HepG2 (cell line): ENCODE measurements around the gene OGA. TPM values are rescaled to one million over a fixed set of nuclear protein-coding genes. Genes with fewer than 3 reads are reported as not detected.

ENCODE experiments used
- CC2D1A ChIP-seq: sonication (generic); formaldehyde crosslinking; IDR thresholded peaks from 2 replicates; pipeline ENCODE4 v1.8.1; 2023; ENCODE audit warnings: mild to moderate bottlenecking, missing genetic modification reagents
- CCAR2 ChIP-seq: fragments of 200-400 bp; formaldehyde crosslinking; optimal IDR thresholded peaks from 2 replicates; pipeline ENCODE3; 2018; ENCODE audit warnings: low read depth, mild to moderate bottlenecking, low read length, moderate library complexity
- CEBPG ChIP-seq: IDR thresholded peaks from 2 replicates; pipeline ENCODE4 v1.6.1; 2016
- FOXP4 ChIP-seq: sonication (generic); formaldehyde crosslinking; IDR thresholded peaks from 2 replicates; pipeline ENCODE4 v1.4.0; 2020; ENCODE audit warnings: missing genetic modification reagents
- HNRNPLL ChIP-seq: fragments of 200-400 bp; formaldehyde crosslinking; IDR thresholded peaks from 2 replicates; pipeline ENCODE4 v1.6.1; 2017; ENCODE audit warnings: mild to moderate bottlenecking, low read depth, low read length; ENCODE audit not compliant: poor library complexity, severe bottlenecking
- JUND ChIP-seq: sonication (generic); formaldehyde crosslinking; IDR thresholded peaks from 2 replicates; pipeline ENCODE4 v1.8.0; 2022; ENCODE audit warnings: mild to moderate bottlenecking, missing genetic modification reagents
- KLF12 ChIP-seq: sonication (generic); formaldehyde crosslinking; IDR thresholded peaks from 2 replicates; pipeline ENCODE4 v1.4.0; 2020; ENCODE audit warnings: missing genetic modification reagents, borderline replicate concordance
- MATR3 ChIP-seq: sonication (generic); formaldehyde crosslinking; IDR thresholded peaks from 2 replicates; pipeline ENCODE4 v1.4.0; 2020; ENCODE audit warnings: missing genetic modification reagents
- NFRKB ChIP-seq: fragments of 450-650 bp; IDR thresholded peaks from 2 replicates; pipeline ENCODE4 v1.6.1; 2017
- NONO ChIP-seq, 2 experiments: fragments of 450-650 bp in 1 of 2; sonication (generic) in 1 of 2; formaldehyde crosslinking in 1 of 2; IDR thresholded peaks in 1 of 2; conservative IDR thresholded peaks in 1 of 2; 2 replicates each; pipeline versions ENCODE4 v1.6.1 to v1.8.0; 2017 to 2022; ENCODE audit warnings: mild to moderate bottlenecking in 1 of 2, missing genetic modification reagents in 1 of 2, moderate library complexity in 1 of 2
- RXRB ChIP-seq: IDR thresholded peaks from 2 replicates; pipeline ENCODE4 v1.6.1; 2016; ENCODE audit warnings: borderline replicate concordance, missing genetic modification reagents, missing compliant biosample characterization
- SMARCE1 ChIP-seq: fragments of 450-650 bp; IDR thresholded peaks from 2 replicates; pipeline ENCODE4 v1.6.1; 2017; ENCODE audit warnings: borderline replicate concordance
- SNAI1 ChIP-seq: sonication (generic); formaldehyde crosslinking; IDR thresholded peaks from 2 replicates; pipeline ENCODE4 v1.5.0; 2020; ENCODE audit warnings: mild to moderate bottlenecking, missing genetic modification reagents, borderline replicate concordance
- ZBTB1 ChIP-seq: sonication (generic); formaldehyde crosslinking; IDR thresholded peaks from 2 replicates; pipeline ENCODE4 v1.4.0; 2020; ENCODE audit warnings: missing genetic modification reagents, borderline replicate concordance
- ZFP90 ChIP-seq: sonication (generic); formaldehyde crosslinking; IDR thresholded peaks from 2 replicates; pipeline ENCODE4 v1.8.0; 2022; ENCODE audit warnings: missing genetic modification reagents, mild to moderate bottlenecking, inconsistent platforms, borderline replicate concordance
- ZIK1 ChIP-seq: sonication (generic); formaldehyde crosslinking; IDR thresholded peaks from 2 replicates; pipeline ENCODE4 v1.5.0; 2020; ENCODE audit warnings: mild to moderate bottlenecking, low read depth, missing genetic modification reagents, borderline replicate concordance
- ZMYM3 ChIP-seq: sonication (generic); formaldehyde crosslinking; IDR thresholded peaks from 2 replicates; pipeline ENCODE4 v1.5.1; 2020; ENCODE audit warnings: mild to moderate bottlenecking, missing genetic modification reagents
- ZNF280B ChIP-seq: sonication (generic); formaldehyde crosslinking; IDR thresholded peaks from 2 replicates; pipeline ENCODE4 v1.5.0; 2020; ENCODE audit warnings: missing genetic modification reagents, mild to moderate bottlenecking, borderline replicate concordance
- ZNF282 ChIP-seq: fragments of 450-650 bp; IDR thresholded peaks from 2 replicates; pipeline ENCODE4 v1.6.1; 2018; ENCODE audit not compliant: partially characterized antibody
- ZNF333 ChIP-seq: sonication (generic); formaldehyde crosslinking; IDR thresholded peaks from 2 replicates; pipeline ENCODE4 v1.4.0; 2020; ENCODE audit warnings: mild to moderate bottlenecking, missing genetic modification reagents, borderline replicate concordance
- ZNF605 ChIP-seq: sonication (generic); formaldehyde crosslinking; IDR thresholded peaks from 2 replicates; pipeline ENCODE4 v1.8.0; 2022; ENCODE audit warnings: mild to moderate bottlenecking, missing genetic modification reagents
- ZNF766 ChIP-seq: sonication (generic); formaldehyde crosslinking; IDR thresholded peaks from 2 replicates; pipeline ENCODE4 v1.5.0; 2020; ENCODE audit warnings: missing genetic modification reagents, borderline replicate concordance
- ZSCAN22 ChIP-seq: sonication (generic); formaldehyde crosslinking; IDR thresholded peaks from 2 replicates; pipeline ENCODE4 v1.4.0; 2020; ENCODE audit warnings: mild to moderate bottlenecking, missing genetic modification reagents
- ZSCAN31 ChIP-seq: sonication (generic); formaldehyde crosslinking; IDR thresholded peaks from 2 replicates; pipeline ENCODE4 v1.5.0; 2020; ENCODE audit warnings: low read depth, mild to moderate bottlenecking, missing genetic modification reagents
- polyA plus RNA-seq, 8 experiments: library from polyadenylated mRNA; depleted of rRNA in 3 of 8; stranded (reverse) in 7 of 8; unstranded in 1 of 8; fragments of >200 nt; fragmentation: Illumina TruSeq in 4 of 8; extraction: Trizol in 4 of 8; gene quantifications; 2 replicates each; pipeline versions ENCODE4 v1.2.1 to v1.2.3, GENCODE V29; 2011 to 2016; ENCODE audit warnings: low read depth in 4 of 8, missing spikeins in 1 of 8, mixed read lengths in 1 of 8; ENCODE audit not compliant: insufficient read depth in 1 of 8
- total RNA-seq, 5 experiments: library from RNA; depleted of rRNA; stranded (reverse); fragments of >200 nt; fragmentation: Illumina TruSeq; extraction: Trizol; gene quantifications; 2 replicates each; pipeline ENCODE4 v1.2.3, GENCODE V29; 2016; ENCODE audit warnings: low read depth in 1 of 5
- TF ChIP-seq, protein P1 (sequence below): sonication (generic); formaldehyde crosslinking; IDR thresholded peaks from 2 replicates; pipeline ENCODE4 v1.4.0; 2020; ENCODE audit warnings: low read depth, mild to moderate bottlenecking, missing genetic modification reagents

OGA gene
- total and polyA plus RNA-seq, 2 of the 13 experiments (the other 11 are each of a cell fraction or from before 2014, with no cell fraction given), result 33.2 to 39.8 TPM

DNA sequence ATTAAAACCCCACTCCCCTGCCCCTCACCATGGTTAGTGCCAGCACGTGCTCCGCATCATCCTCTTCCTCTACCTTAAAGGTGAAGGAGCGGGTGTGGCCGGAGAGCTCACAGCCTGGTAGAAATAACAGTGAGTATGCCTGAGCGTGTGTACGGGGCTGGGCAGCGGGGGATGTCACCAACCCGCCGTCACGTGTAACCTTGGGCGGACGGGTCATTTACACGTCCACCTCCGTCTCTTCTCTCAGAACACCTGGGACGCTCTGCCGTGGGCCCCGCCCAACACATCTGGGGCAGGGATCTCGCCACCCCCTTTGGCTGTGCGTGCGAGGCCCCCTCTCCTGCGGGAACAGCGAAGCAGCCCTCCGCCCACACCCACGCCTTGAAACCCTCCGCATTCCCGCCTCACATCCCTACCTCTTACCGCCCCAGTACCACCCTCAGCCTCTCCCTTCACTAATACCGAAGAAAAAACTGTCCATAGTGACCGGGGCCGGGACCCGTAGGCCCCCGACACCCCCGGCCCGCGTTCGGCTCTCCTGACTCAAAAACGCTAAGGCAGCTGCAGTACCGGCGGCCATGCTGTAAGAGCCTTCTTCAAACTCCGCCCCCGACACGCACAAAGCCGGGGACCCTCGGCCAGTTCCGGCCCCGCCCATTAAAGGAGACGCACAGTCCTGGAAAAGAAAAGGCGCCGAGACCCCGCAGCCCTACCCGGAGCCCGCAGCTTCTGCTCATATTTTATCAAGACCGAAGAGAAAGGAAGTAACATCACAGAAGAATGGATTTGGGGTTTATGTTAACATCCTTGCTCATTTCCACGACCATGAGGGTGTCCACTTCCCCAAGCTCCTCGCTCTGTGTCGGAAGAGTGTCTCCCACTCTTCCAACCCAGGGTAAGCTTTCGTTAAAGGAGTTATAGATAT is 35.2 kb downstream of the OGA start, which contains the start of gene NPM3 (continued):
- TF ChIP-seq KLF12 (CRISPR knock-in tag) (0 out of 2 replicates have a peak, but pooled peaks have one; percentile 51), ZSCAN22 (CRISPR knock-in tag) (no peak), MATR3 (CRISPR knock-in tag) (no peak), CCAR2 (no peak), SNAI1 (CRISPR knock-in tag) (no peak), ZNF333 (CRISPR knock-in tag) (0 out of 2 replicates have a peak, but pooled peaks have one; percentile 79), CEBPG (no peak), ZSCAN31 (CRISPR knock-in tag) (no peak), CC2D1A (CRISPR knock-in tag) (no peak), ZFP90 (no peak), HNRNPLL (peak; percentile 47), ZNF282 (no peak), ZNF280B (peak; percentile 45; the same call in 1 of the 2 replicates), RXRB (no peak; the same call in 1 of the 2 replicates), FOXP4 (CRISPR knock-in tag) (no peak), ZNF766 (CRISPR knock-in tag) (no peak), ZBTB1 (no peak), NFRKB (no peak), NONO (IDR thresholded peaks at IDR 0.05) (no peak), NONO (CRISPR knock-in tag; conservative IDR thresholded peaks at IDR 0.05) (0 out of 2 replicates have a peak, but pooled peaks have one; percentile 53), ZNF605 (peak; percentile 63), JUND (CRISPR knock-in tag) (no peak), ZIK1 (CRISPR knock-in tag) (no peak), ZMYM3 (CRISPR knock-in tag) (no peak), SMARCE1 (no peak)
- TF ChIP-seq, protein P1, sequence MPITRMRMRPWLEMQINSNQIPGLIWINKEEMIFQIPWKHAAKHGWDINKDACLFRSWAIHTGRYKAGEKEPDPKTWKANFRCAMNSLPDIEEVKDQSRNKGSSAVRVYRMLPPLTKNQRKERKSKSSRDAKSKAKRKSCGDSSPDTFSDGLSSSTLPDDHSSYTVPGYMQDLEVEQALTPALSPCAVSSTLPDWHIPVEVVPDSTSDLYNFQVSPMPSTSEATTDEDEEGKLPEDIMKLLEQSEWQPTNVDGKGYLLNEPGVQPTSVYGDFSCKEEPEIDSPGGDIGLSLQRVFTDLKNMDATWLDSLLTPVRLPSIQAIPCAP (CRISPR knock-in tag), result 0 out of 2 replicates have a peak, but pooled peaks have one; percentile 26
